Measurements from ENCODE around the gene HACD3. TPM values are rescaled to one million over a fixed set of nuclear protein-coding genes. Genes with fewer than 3 reads are reported as not detected.

The HACD3 gene, protein sequence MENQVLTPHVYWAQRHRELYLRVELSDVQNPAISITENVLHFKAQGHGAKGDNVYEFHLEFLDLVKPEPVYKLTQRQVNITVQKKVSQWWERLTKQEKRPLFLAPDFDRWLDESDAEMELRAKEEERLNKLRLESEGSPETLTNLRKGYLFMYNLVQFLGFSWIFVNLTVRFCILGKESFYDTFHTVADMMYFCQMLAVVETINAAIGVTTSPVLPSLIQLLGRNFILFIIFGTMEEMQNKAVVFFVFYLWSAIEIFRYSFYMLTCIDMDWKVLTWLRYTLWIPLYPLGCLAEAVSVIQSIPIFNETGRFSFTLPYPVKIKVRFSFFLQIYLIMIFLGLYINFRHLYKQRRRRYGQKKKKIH
- total RNA-seq (18.8 and 19.3 TPM in 2 replicates), polyA plus RNA-seq (4.5 and 5.7 TPM in 2 replicates), polyA minus RNA-seq (10.0 and 10.2 TPM in 2 replicates)
- 22.1 TPM for total RNA-seq (2013)

DNA sequence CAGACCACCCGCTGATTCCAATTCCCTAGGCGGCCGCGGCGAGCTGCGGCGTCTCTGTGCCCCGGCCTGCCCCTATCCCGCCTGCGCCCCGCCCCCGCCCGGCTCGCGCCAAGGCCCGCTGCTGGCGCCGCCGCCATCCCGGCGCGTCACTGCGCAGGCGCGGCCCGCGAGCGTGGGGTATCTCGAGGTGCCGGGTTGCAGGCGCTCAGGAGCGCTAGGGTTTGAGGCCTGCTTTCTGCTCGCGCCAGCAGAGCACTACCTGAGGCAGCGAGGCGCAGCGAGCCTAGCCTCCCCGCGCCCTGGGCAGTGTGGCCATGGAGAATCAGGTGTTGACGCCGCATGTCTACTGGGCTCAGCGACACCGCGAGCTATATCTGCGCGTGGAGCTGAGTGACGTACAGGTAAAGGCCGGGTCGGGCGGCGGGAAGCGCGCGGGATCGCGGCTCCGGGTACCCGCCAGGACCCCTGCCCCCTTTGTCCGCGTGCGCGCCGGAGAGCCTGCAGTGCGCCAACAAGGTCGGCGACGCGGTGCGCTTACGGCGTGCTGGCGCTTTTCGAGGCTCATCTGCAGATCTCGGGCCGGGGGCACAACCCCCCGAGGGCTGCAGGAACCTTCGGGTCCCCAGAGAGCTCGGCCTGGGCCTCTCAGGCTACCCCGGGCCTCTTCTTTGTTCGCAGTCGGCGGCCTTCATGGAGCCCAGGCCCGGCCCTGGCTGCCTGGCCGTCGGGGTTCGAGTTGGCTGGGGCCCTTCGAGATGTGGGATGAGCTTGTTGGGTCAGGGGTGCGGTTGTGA lies at the start of gene HACD3:
HACD3 (plus strand) TSS at position 146 of the 794 bp plus-strand sequence; CDS start at position 315, 169 bp downstream.
- Histone ChIP-seq H3K36me3 (replicated peaks in 1 of 2; ENCODE audit: control extremely low read depth in 1 of 2, control insufficient read depth in 1 of 2, extremely low read depth in 1 of 2, insufficient read depth in 2 of 2, low read length in 1 of 2) (no peaks in the 10 kb centered on the region), H3K9ac (ENCODE audit: low read length) (peak within 1 kb of the TSS; percentile 77), H2AFZ (ENCODE audit: insufficient read depth, low read depth, low read length, poor library complexity, severe bottlenecking) (peak within 1 kb of the TSS; percentile 98), H3K4me2 (replicated peaks; ENCODE audit: low read depth, low read length, poor library complexity, severe bottlenecking) (peak within 1 kb of the TSS; percentile 94), H3K4me1 (ENCODE audit: control insufficient read depth in 2 of 2, insufficient read depth in 2 of 2, low read length in 2 of 2) (peaks cover 3 to 7% of the 10 kb centered on the region in 2 donors), H3K27ac (ENCODE audit: low read length in 2 of 2) (peak within 1 kb of the TSS; percentile 44 to 59), H3K79me2 (ENCODE audit: control insufficient read depth, insufficient read depth, low read length) (peaks cover 61% of the 10 kb centered on the region), H3K9me3 (ENCODE audit: control extremely low read depth in 1 of 3, control insufficient read depth in 2 of 3, insufficient read depth in 1 of 3, low read length in 2 of 3) (no peaks in the 10 kb centered on the region), H4K20me1 (ENCODE audit: control insufficient read depth, insufficient read depth, low read length, poor library complexity, severe bottlenecking) (no peaks in the 10 kb centered on the region), H3K4me3 (ENCODE audit: control extremely low read depth in 1 of 5, extremely low read depth in 1 of 5, insufficient read depth in 1 of 5, low read depth in 2 of 5, low read length in 4 of 5) (peak within 1 kb of the TSS; percentile 63 to 91 (median 82)), H3K27me3 (replicated peaks in 1 of 4; ENCODE audit: control extremely low read depth in 1 of 4, control insufficient read depth in 3 of 4, insufficient read depth in 4 of 4, low read length in 3 of 4) (no peaks in the 10 kb centered on the region)
- H3K9me3 Mint-ChIP-seq (ENCODE audit: insufficient read depth): no peaks in the 10 kb centered on the region
- H3K4me1 Mint-ChIP-seq: peaks cover 21% of the 10 kb centered on the region
- ChIA-PET CTCF (interaction anchor here (0.7 to 1.2 kb wide), 2 partner anchors 63 to 968 kb away, joined by 3 read pairs; no protein-coding TSS in a partner anchor), POLR2A (interaction anchor here (0.6 to 1.5 kb wide), 3 partner anchors 14 to 80 kb away, joined by 3 to 16 read pairs (median 3); partner anchors contain the start of genes DPP8 and INTS14)
- peak; percentile 97 for ATAC-seq (ENCODE audit: low read depth)
- intact Hi-C loops (cut with micrococcal nuclease): loop anchor here (10.0 kb wide), 1 partner anchor 964 kb away; the partner anchor contains the start of gene SNAPC5
- under 1% methylated on average over 87 of the region's 88 CpGs for WGBS (ENCODE audit: insufficient coverage)
- DNase-seq: peak; percentile 91
- peak within 1 kb of the TSS; percentile 87 for H3K27ac Mint-ChIP-seq
- peak within 1 kb of the TSS; percentile 96 for H3K4me3 Mint-ChIP-seq
- H3K27me3 Mint-ChIP-seq: no peaks in the 10 kb centered on the region
- TF ChIP-seq EZH2 (IDR thresholded peaks at IDR 0.05; ENCODE audit: borderline replicate concordance, insufficient read depth, low read depth, low read length, poor library complexity, severe bottlenecking) (no peak), CTCF (IDR thresholded peaks at IDR 0.05) (no peak)

Measured in B cell (primary cell).